ENCODE results near the gene SDK1.

Gene SDK1

GRCh38 chr7:3277604-3278572 is 23.2 kb upstream of the SDK1 start:
- H3K4me3 ChIP-seq (replicated peaks; ENCODE audit: low read depth, low read length) = no peak overlapping the region
- DNase-seq (ENCODE audit: extremely low read depth, low read depth) = no peak
- TF ChIP-seq CTCF (IDR thresholded peaks at IDR 0.05; ENCODE audit: low read depth, low read length, missing control alignments) = no peak

- H3K4me3 ChIP-seq (replicated peaks; ENCODE audit: low read depth, low read length) = no peak overlapping the region
- TF ChIP-seq CTCF (IDR thresholded peaks at IDR 0.05; ENCODE audit: low read depth, low read length, missing control alignments) = no peak
- no peak for DNase-seq (ENCODE audit: extremely low read depth, low read depth)
Observed at GRCh38 chr7:3279147-3279818, 21.8 kb upstream of the SDK1 start.

DNA sequence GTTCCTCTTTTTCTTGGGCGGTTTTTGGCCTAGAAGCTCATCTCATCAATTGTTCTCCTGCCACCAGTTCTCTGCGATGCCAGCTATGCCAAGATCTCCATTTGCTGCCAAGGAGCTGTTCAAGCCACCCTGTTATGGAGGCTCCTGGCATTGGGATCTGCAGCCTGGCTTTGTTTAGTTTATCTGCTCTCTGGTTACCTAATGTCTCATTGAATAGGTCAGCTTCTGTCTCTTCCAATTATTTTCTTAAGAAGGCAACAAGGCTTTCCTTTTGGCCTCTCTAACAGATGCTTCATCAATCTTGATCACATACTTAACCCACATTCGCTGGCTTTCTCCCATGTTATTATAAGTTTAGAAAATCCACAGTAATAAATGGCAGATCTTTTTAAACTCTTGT is 20.6 kb upstream of the SDK1 start:
- no peak overlapping the region for H3K4me3 ChIP-seq (replicated peaks; ENCODE audit: low read depth, low read length)
- no peak for TF ChIP-seq CTCF (IDR thresholded peaks at IDR 0.05; ENCODE audit: low read depth, low read length, missing control alignments)
- DNase-seq (ENCODE audit: extremely low read depth, low read depth) = no peak

DNA sequence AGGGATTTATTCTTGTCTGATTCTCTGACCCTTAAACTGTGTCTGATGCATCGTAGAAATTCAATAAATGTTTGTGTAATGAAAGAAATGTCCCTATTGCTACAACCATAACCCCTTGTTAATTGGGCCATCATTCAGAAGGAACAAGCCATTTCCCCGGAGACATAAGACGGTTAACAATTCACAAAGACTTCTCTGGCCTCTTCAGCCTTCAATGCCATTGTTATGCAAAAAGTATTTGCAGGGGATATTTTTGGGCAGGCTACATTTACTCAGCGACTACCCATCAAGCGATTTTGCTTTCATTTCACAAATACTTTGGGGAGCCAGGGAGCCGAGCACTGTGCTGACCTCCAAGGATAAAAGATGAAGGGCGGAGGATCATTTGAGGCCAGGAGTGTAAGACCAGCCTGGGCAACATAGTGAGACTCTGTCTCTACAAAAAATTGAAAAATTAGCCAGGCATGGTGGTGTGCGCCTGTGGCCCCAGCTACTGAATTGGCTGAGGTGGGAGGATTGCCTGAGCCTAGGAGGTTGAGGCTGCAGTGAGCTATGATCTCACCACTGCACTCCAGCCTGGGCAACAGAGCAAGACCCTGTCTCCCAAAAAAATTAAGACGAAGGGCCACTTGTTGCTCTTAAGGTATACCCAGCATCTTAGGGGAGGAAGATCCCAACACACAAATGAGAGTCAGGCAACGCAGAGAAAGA is 20.0 kb upstream of the SDK1 start:
- no peak for DNase-seq (ENCODE audit: extremely low read depth, low read depth)
- no peak for TF ChIP-seq CTCF (IDR thresholded peaks at IDR 0.05; ENCODE audit: low read depth, low read length, missing control alignments)
- no peak overlapping the region for H3K4me3 ChIP-seq (replicated peaks; ENCODE audit: low read depth, low read length)

DNA sequence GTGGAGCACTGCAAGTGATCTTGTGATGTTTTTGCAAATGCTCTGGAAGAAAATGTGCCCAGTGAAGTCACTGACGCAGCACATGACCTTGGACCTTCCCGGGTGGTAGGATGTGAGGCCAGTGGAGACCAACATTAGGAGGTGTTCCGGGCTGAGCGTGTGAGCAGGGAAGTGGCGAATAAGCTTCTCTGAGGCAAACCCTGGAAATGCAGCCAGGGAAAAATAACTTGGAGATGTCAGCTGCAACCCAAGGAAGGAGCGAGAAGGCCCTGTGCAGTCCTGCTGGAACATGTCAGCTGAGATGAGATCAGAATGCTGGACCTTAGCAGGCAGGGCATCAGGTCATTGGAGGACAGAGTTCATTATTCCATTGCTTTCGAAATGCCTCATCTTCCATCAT is 18.6 kb upstream of the SDK1 start:
- no peak overlapping the region for H3K4me3 ChIP-seq (replicated peaks; ENCODE audit: low read depth, low read length)
- DNase-seq (ENCODE audit: extremely low read depth, low read depth) = no peak
- TF ChIP-seq CTCF (IDR thresholded peaks at IDR 0.05; ENCODE audit: low read depth, low read length, missing control alignments) = no peak

- no peak for TF ChIP-seq CTCF (IDR thresholded peaks at IDR 0.05; ENCODE audit: low read depth, low read length, missing control alignments)
- DNase-seq (ENCODE audit: extremely low read depth, low read depth) = no peak
- H3K4me3 ChIP-seq (replicated peaks; ENCODE audit: low read depth, low read length) = no peak overlapping the region
Observed at GRCh38 chr7:3283130-3283704, 17.8 kb upstream of the SDK1 start.
